K562 (cell line): ENCODE measurements around the gene HOGA1.

Source experiments
- CREB1 ChIP-seq, 2 experiments: sonication (generic) in 1 of 2; formaldehyde crosslinking in 1 of 2; IDR thresholded peaks; 2 replicates each; pipeline versions ENCODE4 v1.6.1 to v1.8.0; 2012 to 2022; ENCODE audit warnings: inconsistent platforms in 1 of 2, mild to moderate bottlenecking in 1 of 2, missing genetic modification reagents in 1 of 2, moderate library complexity in 1 of 2
- CTCF ChIP-seq, 3 experiments: IDR thresholded peaks in 2 of 3; conservative IDR thresholded peaks in 1 of 3; 2 replicates each; pipeline ENCODE4 v1.5.1; 2011 to 2012; ENCODE audit warnings: low read length in 3 of 3, mild to moderate bottlenecking in 3 of 3, control low read depth in 2 of 3, improper control_type of control experiment in 1 of 3, inconsistent platforms in 1 of 3, low read depth in 1 of 3, mixed read lengths in 1 of 3, moderate library complexity in 1 of 3; ENCODE audit not compliant: insufficient read depth in 2 of 3
- ELK3 ChIP-seq: fragments of 450-650 bp; formaldehyde crosslinking; IDR thresholded peaks from 2 replicates; pipeline ENCODE4 v1.4.0; 2020; ENCODE audit warnings: mild to moderate bottlenecking
- ESRRA ChIP-seq: fragments of 450-650 bp; IDR thresholded peaks from 2 replicates; pipeline ENCODE4 v1.6.1; 2014; ENCODE audit warnings: low read depth, mild to moderate bottlenecking, moderate library complexity, borderline replicate concordance
- EZH2 ChIP-seq: IDR thresholded peaks from 2 replicates; pipeline ENCODE4 v1.6.1; 2012; ENCODE audit warnings: low read depth, mild to moderate bottlenecking, inconsistent platforms, low read length, borderline replicate concordance
- GATA2 ChIP-seq: sonication (generic); formaldehyde crosslinking; IDR thresholded peaks from 2 replicates; pipeline ENCODE4 v1.4.0; 2020; ENCODE audit warnings: mild to moderate bottlenecking, missing genetic modification reagents
- JUN ChIP-seq, 2 experiments: sonication (generic) in 1 of 2; formaldehyde crosslinking in 1 of 2; IDR thresholded peaks; 2 replicates each; pipeline versions ENCODE4 v1.6.1 to v1.8.0; 2012 to 2022; ENCODE audit warnings: borderline replicate concordance in 2 of 2, mild to moderate bottlenecking in 2 of 2, improper control_type of control experiment in 1 of 2, low read depth in 1 of 2, low read length in 1 of 2, missing genetic modification reagents in 1 of 2
- NFYB ChIP-seq: IDR thresholded peaks from 2 replicates; pipeline ENCODE4 v1.6.1; 2011; ENCODE audit warnings: mild to moderate bottlenecking, moderate library complexity; ENCODE audit not compliant: insufficient read length; ENCODE audit errors: extremely low read depth
- NR2C2 ChIP-seq, 2 experiments: fragments of 200-800 bp in 1 of 2; sonication (Bioruptor generic) in 1 of 2; sonication (generic) in 1 of 2; formaldehyde crosslinking in 1 of 2; IDR thresholded peaks; 2 replicates each; pipeline versions ENCODE4 v1.6.1 to v1.8.0; 2016 to 2022; ENCODE audit warnings: mild to moderate bottlenecking in 1 of 2, missing compliant biosample characterization in 1 of 2, missing genetic modification characterization in 1 of 2, missing genetic modification reagents in 1 of 2
- SRF ChIP-seq, 2 experiments: fragments of 250-450, 450-650 bp in 1 of 2; sonication (Bioruptor Pico) in 1 of 2; sonication (generic) in 1 of 2; formaldehyde crosslinking; IDR thresholded peaks; 2 replicates each; pipeline versions ENCODE4 v1.5.0 to v1.5.1; 2020 to 2022; ENCODE audit warnings: mild to moderate bottlenecking in 1 of 2, missing genetic modification reagents in 1 of 2
- ZBTB33 ChIP-seq: sonication (generic); formaldehyde crosslinking; IDR thresholded peaks from 2 replicates; pipeline ENCODE4 v1.8.1; 2023; ENCODE audit warnings: mild to moderate bottlenecking, missing genetic modification reagents
- ZNF253 ChIP-seq: fragments of 250-450 bp; sonication (Bioruptor Pico); conservative IDR thresholded peaks from 2 replicates; pipeline ENCODE4 v1.6.1; 2021; ENCODE audit warnings: mild to moderate bottlenecking

- TF ChIP-seq CTCF (IDR thresholded peaks at IDR 0.05 in 2 of 3, conservative IDR thresholded peaks at IDR 0.05 in 1 of 3; ENCODE audit: insufficient read depth in 2 of 3, low read depth in 1 of 3, low read length in 3 of 3) (no peak), EZH2 (no peak), NR2C2 (CRISPR knock-in tag; IDR thresholded peaks at IDR 0.05) (no peak), NR2C2 (tag; IDR thresholded peaks at IDR 0.05) (no peak), ZBTB33 (CRISPR knock-in tag) (no peak), SRF (CRISPR knock-in tag; IDR thresholded peaks at IDR 0.05) (no peak), ELK3 (CRISPR knock-in tag) (no peak), NFYB (no peak), CREB1 (IDR thresholded peaks at IDR 0.05) (no peak), CREB1 (CRISPR knock-in tag; IDR thresholded peaks at IDR 0.05) (no peak), ESRRA (no peak), ZNF253 (no peak), GATA2 (CRISPR knock-in tag) (no peak), JUN (IDR thresholded peaks at IDR 0.05; ENCODE audit: borderline replicate concordance, low read depth, low read length) (no peak), JUN (CRISPR knock-in tag; IDR thresholded peaks at IDR 0.05; ENCODE audit: borderline replicate concordance) (no peak)
These were observed 16.4 kb downstream of the HOGA1 start for GRCh38 chr10:97600616-97601015.
